K562 (cell line): ENCODE results near the gene DPH7. TPM values are rescaled to one million over a fixed set of nuclear protein-coding genes. Genes with fewer than 3 reads are reported as not detected.

Experiments used
- CC2D1A ChIP-seq: fragments of 450-650 bp; IDR thresholded peaks from 2 replicates; pipeline ENCODE4 v1.6.1; 2017; ENCODE audit warnings: mild to moderate bottlenecking
- NELFE ChIP-seq: IDR thresholded peaks from 2 replicates; pipeline ENCODE4 v1.6.1; 2011; ENCODE audit warnings: mild to moderate bottlenecking; ENCODE audit not compliant: insufficient read depth, insufficient read length
- POLR3A ChIP-seq: IDR thresholded peaks from 2 replicates; pipeline ENCODE4 v1.6.1; 2011; ENCODE audit warnings: borderline replicate concordance, mild to moderate bottlenecking, moderate library complexity; ENCODE audit not compliant: insufficient read length, insufficient read depth; ENCODE audit errors: extremely low read depth
- SIN3A ChIP-seq, 2 experiments: fragments of 150-350 bp in 1 of 2; IDR thresholded peaks; 2 replicates each; pipeline ENCODE4 v1.6.1; 2011 to 2016; ENCODE audit warnings: borderline replicate concordance in 2 of 2, low read depth in 2 of 2, low read length in 2 of 2, mild to moderate bottlenecking in 2 of 2, moderate library complexity in 2 of 2; ENCODE audit not compliant: control insufficient read depth in 1 of 2
- SMARCB1 ChIP-seq: IDR thresholded peaks from 2 replicates; pipeline ENCODE4 v1.6.1; 2011; ENCODE audit warnings: improper control_type of control experiment, low read depth; ENCODE audit not compliant: insufficient read length
- SMARCE1 ChIP-seq: fragments of 450-650 bp; IDR thresholded peaks from 2 replicates; pipeline ENCODE4 v1.7.1; 2016; ENCODE audit warnings: mild to moderate bottlenecking
- TBL1XR1 ChIP-seq, 2 experiments: IDR thresholded peaks; 2 replicates each; pipeline ENCODE4 v1.6.1; 2012; ENCODE audit warnings: improper control_type of control experiment in 2 of 2, low read length in 2 of 2, mild to moderate bottlenecking in 1 of 2
- ZNF41 ChIP-seq: fragments of 250-450 bp; sonication (Bioruptor Pico); conservative IDR thresholded peaks from 2 replicates; pipeline ENCODE4 v1.4.0; 2020; ENCODE audit warnings: mild to moderate bottlenecking
- ZSCAN32 ChIP-seq: fragments of 450-650 bp; formaldehyde crosslinking; IDR thresholded peaks from 2 replicates; pipeline ENCODE4 v1.4.0; 2020; ENCODE audit warnings: mild to moderate bottlenecking, moderate library complexity
- polyA plus RNA-seq, 8 experiments: library from polyadenylated mRNA; depleted of rRNA in 4 of 8; stranded (reverse) in 5 of 8; unstranded in 3 of 8; fragments of >200 nt; fragmentation: Nextera tagmentation in 2 of 8; fragmentation: Illumina TruSeq in 1 of 8; extraction: Ambion mirVana in 2 of 8; extraction: Trizol in 1 of 8; gene quantifications; 2 replicates each; pipeline versions ENCODE4 v1.2.1 to v1.2.3, GENCODE V29; 2011 to 2014; ENCODE audit warnings: inconsistent platforms in 1 of 8, missing spikeins in 1 of 8
- total RNA-seq, 7 experiments: library from RNA; depleted of rRNA in 6 of 7; stranded (reverse); fragments of >200 nt in 6 of 7; fragmentation: Illumina TruSeq in 2 of 7; extraction: Trizol in 2 of 7; gene quantifications; 2 replicates each; pipeline versions ENCODE4 v1.2.1 to v1.2.3, GENCODE V29; 2011 to 2021; ENCODE audit warnings: low replicate concordance in 1 of 7
- TF ChIP-seq, protein P1 (sequence below): fragments of 450-650 bp; IDR thresholded peaks from 2 replicates; pipeline ENCODE4 v1.6.1; 2018; ENCODE audit not compliant: partially characterized antibody

DPH7 gene
- total and polyA plus RNA-seq, 9 of the 15 experiments (the other 6 are each of a cell fraction or from before 2014, with no cell fraction given) = 13.9 to 68.6 (median 41.3) TPM

- no peak for TF ChIP-seq ZNF41 (CRISPR knock-in tag)
- TF ChIP-seq, protein P1, sequence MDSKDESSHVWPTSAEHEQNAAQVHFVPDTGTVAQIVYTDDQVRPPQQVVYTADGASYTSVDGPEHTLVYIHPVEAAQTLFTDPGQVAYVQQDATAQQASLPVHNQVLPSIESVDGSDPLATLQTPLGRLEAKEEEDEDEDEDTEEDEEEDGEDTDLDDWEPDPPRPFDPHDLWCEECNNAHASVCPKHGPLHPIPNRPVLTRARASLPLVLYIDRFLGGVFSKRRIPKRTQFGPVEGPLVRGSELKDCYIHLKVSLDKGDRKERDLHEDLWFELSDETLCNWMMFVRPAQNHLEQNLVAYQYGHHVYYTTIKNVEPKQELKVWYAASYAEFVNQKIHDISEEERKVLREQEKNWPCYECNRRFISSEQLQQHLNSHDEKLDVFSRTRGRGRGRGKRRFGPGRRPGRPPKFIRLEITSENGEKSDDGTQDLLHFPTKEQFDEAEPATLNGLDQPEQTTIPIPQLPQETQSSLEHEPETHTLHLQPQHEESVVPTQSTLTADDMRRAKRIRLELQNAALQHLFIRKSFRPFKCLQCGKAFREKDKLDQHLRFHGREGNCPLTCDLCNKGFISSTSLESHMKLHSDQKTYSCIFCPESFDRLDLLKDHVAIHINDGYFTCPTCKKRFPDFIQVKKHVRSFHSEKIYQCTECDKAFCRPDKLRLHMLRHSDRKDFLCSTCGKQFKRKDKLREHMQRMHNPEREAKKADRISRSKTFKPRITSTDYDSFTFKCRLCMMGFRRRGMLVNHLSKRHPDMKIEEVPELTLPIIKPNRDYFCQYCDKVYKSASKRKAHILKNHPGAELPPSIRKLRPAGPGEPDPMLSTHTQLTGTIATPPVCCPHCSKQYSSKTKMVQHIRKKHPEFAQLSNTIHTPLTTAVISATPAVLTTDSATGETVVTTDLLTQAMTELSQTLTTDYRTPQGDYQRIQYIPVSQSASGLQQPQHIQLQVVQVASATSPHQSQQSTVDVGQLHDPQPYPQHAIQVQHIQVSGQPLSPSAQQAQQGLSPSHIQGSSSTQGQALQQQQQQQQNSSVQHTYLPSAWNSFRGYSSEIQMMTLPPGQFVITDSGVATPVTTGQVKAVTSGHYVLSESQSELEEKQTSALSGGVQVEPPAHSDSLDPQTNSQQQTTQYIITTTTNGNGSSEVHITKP = no peak
- TF ChIP-seq SMARCE1 = 0 out of 2 replicates have a peak, but pooled peaks have one; percentile 34
- TF ChIP-seq ZSCAN32 (CRISPR knock-in tag) = 0 out of 2 replicates have a peak, but pooled peaks have one; percentile 22
- no peak for TF ChIP-seq CC2D1A
- TF ChIP-seq POLR3A = no peak
- no peak for TF ChIP-seq NELFE
- peak; percentile 52 to 73; a peak in 1 of 4 replicates for TF ChIP-seq SIN3A (IDR thresholded peaks at IDR 0.05; ENCODE audit: borderline replicate concordance in 2 of 2, control insufficient read depth in 1 of 2, low read depth in 2 of 2, low read length in 2 of 2)
- TF ChIP-seq TBL1XR1 (IDR thresholded peaks at IDR 0.05; ENCODE audit: low read length in 2 of 2) = peak in 1 of 2 experiments; percentile 67; a peak in 1 of 4 replicates
- TF ChIP-seq SMARCB1 = no peak
Observed at GRCh38 chr9:137578518-137579258, at the start of gene DPH7 (continued).
